ENCODE data around the gene HDAC11. TPM values are rescaled to one million over a fixed set of nuclear protein-coding genes. Genes with fewer than 3 reads are reported as not detected.

HDAC11 gene
- total and polyA plus RNA-seq, 2 of the 4 experiments (the other 2 are of a cell fraction) = 9.1 to 11.4 TPM

DNA sequence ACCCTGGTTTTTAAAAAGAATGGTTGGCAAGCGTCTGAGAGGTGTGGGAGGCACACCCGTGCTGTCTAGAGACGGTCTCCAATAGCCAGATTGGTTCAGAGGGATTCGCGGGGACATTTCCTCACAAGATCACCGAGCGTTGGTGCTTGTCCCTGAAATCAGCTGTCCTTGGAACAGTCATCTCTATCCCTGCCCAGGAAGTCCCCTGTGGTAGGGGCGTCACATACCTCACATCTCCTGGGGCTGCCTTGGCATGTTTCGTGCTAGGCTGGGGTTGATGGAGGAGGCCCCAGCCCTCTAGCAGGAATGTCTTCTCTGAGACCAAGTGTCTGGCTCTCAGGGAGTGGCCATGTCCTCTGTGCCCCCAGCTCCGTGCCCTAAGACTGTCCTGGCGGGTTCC, 75.6 kb downstream of the HDAC11 start:
- no TSS peak for BruUV-seq (replicated peaks)
- no peak overlapping the region for H2BK20ac ChIP-seq (ENCODE audit: low read depth, low read length)
- no peak overlapping the region for H3K27ac ChIP-seq (ENCODE audit: insufficient read depth, low read length)
- no peak for TF ChIP-seq CHD1 (IDR thresholded peaks at IDR 0.05; ENCODE audit: low read depth, low read length)
- TF ChIP-seq MAZ (IDR thresholded peaks at IDR 0.05; ENCODE audit: borderline replicate concordance, low read depth, low read length) = no peak
- no peak for TF ChIP-seq FOS (IDR thresholded peaks at IDR 0.05; ENCODE audit: low read depth, low read length)
- TF ChIP-seq BHLHE40 (IDR thresholded peaks at IDR 0.05; ENCODE audit: low read depth, low read length) = no peak
- TF ChIP-seq MXI1 (IDR thresholded peaks at IDR 0.05; ENCODE audit: borderline replicate concordance, low read depth, low read length) = no peak
- TF ChIP-seq, protein P1, sequence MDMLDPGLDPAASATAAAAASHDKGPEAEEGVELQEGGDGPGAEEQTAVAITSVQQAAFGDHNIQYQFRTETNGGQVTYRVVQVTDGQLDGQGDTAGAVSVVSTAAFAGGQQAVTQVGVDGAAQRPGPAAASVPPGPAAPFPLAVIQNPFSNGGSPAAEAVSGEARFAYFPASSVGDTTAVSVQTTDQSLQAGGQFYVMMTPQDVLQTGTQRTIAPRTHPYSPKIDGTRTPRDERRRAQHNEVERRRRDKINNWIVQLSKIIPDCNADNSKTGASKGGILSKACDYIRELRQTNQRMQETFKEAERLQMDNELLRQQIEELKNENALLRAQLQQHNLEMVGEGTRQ (IDR thresholded peaks at IDR 0.05; ENCODE audit: low read depth, low read length) = no peak
- TF ChIP-seq, protein P2, sequence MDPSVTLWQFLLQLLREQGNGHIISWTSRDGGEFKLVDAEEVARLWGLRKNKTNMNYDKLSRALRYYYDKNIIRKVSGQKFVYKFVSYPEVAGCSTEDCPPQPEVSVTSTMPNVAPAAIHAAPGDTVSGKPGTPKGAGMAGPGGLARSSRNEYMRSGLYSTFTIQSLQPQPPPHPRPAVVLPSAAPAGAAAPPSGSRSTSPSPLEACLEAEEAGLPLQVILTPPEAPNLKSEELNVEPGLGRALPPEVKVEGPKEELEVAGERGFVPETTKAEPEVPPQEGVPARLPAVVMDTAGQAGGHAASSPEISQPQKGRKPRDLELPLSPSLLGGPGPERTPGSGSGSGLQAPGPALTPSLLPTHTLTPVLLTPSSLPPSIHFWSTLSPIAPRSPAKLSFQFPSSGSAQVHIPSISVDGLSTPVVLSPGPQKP (IDR thresholded peaks at IDR 0.05; ENCODE audit: borderline replicate concordance, low read depth, low read length) = no peak
- no peak for TF ChIP-seq POLR2A (IDR thresholded peaks at IDR 0.05; ENCODE audit: low read depth, low read length)
- no peak for TF ChIP-seq SMC3 (IDR thresholded peaks at IDR 0.05; ENCODE audit: low read depth, low read length)
- H3K4ac ChIP-seq (ENCODE audit: low read depth, low read length) = no peak overlapping the region
- peaks cover 6% of the 10 kb centered on the region; the same call in 1 of the 2 replicates for H3K27me3 ChIP-seq (ENCODE audit: control insufficient read depth, insufficient read depth, low read length)
- H2BK120ac ChIP-seq (ENCODE audit: low read depth, low read length) = no peak overlapping the region
- ChIA-PET CTCF (no interaction called here), POLR2A (ENCODE audit: unreplicated experiment) (no interaction called here)
- no peak overlapping the region for H3K4me2 ChIP-seq (ENCODE audit: low read depth, low read length)
- H4K20me1 ChIP-seq (ENCODE audit: insufficient read depth, low read length) = no peaks in the 10 kb centered on the region
- dilution Hi-C loops (cut with HindIII; ENCODE audit: low sequenced_read_pairs, unreplicated experiment) (no loop called here), intact Hi-C loops (cut with micrococcal nuclease) (no loop called here), in situ Hi-C loops (cut with MboI; ENCODE audit: low sequenced_read_pairs) (no loop called here)
- no peaks in the 10 kb centered on the region for H3K9me3 ChIP-seq (ENCODE audit: control insufficient read depth, insufficient read depth, low read length)
- no peak overlapping the region for H2AFZ ChIP-seq (replicated peaks; ENCODE audit: low read length, poor library complexity)
- no peak overlapping the region for H3K56ac ChIP-seq (ENCODE audit: extremely low read depth, insufficient read depth, low read length)
- H3K36me3 ChIP-seq (ENCODE audit: control insufficient read depth, insufficient read depth, low read length) = no peaks in the 10 kb centered on the region
- no peaks in the 10 kb centered on the region for H3K79me1 ChIP-seq (ENCODE audit: low read depth in 1 of 2, low read length in 2 of 2)
- DNase-seq (no peak), ATAC-seq (ENCODE audit: low read depth) (no peak)
- no peak overlapping the region for H3K18ac ChIP-seq (ENCODE audit: low read depth, low read length)
- no peak overlapping the region for H4K8ac ChIP-seq (ENCODE audit: low read depth in 2 of 2, low read length in 2 of 2)
- no peaks in the 10 kb centered on the region for H3K9me1 ChIP-seq (ENCODE audit: insufficient read depth, low read length)
- H2AK9ac ChIP-seq (replicated peaks; ENCODE audit: low read depth, low read length, poor library complexity) = peak overlapping the region; percentile 9
- no peak overlapping the region for H2AK5ac ChIP-seq (ENCODE audit: low read depth, low read length)
- no peak overlapping the region for H3K23ac ChIP-seq (ENCODE audit: low read depth, low read length)
- H3K14ac ChIP-seq (replicated peaks; ENCODE audit: low read depth, low read length) = no peak overlapping the region
- no peak overlapping the region for H3K4me3 ChIP-seq (ENCODE audit: insufficient read depth, low read depth, low read length)
- H2BK5ac ChIP-seq (ENCODE audit: low read depth, low read length, poor library complexity, severe bottlenecking) = no peak overlapping the region
- 91% methylated on average over 7 of the region's 11 CpGs; no CpG with 5 or more reads in 1 of the 2 experiments for WGBS, 2 experiments (ENCODE audit: extremely low coverage in 2 of 2, insufficient read length in 1 of 2)
- no peaks in the 10 kb centered on the region for H3K4me1 ChIP-seq (ENCODE audit: control insufficient read depth, insufficient read depth, low read length)
- no peak overlapping the region for H2BK15ac ChIP-seq (ENCODE audit: low read depth, low read length)
- no peak overlapping the region for H3K9ac ChIP-seq (ENCODE audit: low read depth, low read length)
- H4K5ac ChIP-seq (ENCODE audit: low read depth, low read length) = no peak overlapping the region
- H4K91ac ChIP-seq (ENCODE audit: insufficient read depth, low read depth, low read length) = no peak overlapping the region

Small RNAs within 50 kb of the gene (microRNA-seq; reads per million reads assigned to microRNA genes)
- not detected for gene AC027124.2 (ENCODE audit: insufficient read depth, insufficient read length)

Small RNAs within 50 kb of the gene (small RNA-seq; reads per million reads assigned to genes)
- 0 reads per million in 5 experiments for gene AC027124.2

Other genes starting within 250 kb of the HDAC11 start
- under 0.01 TPM in 1 of 2 replicates, not detected in the other for gene NUP210, start 60.0 kb upstream of the HDAC11 start, total RNA-seq (2012; rRNA removed)
- gene NUP210, start 60.0 kb upstream of the HDAC11 start, polyA plus RNA-seq (2012; rRNA removed) = 0.03 and 0.04 TPM in 2 replicates
- 10.8 and 11.8 TPM in 2 replicates for gene FBLN2, start 68.8 kb downstream of the HDAC11 start, total RNA-seq (2012; rRNA removed)
- 60.8 and 66.9 TPM in 2 replicates for gene FBLN2, start 68.8 kb downstream of the HDAC11 start, polyA plus RNA-seq (2012; rRNA removed)

Data from IMR-90 (cell line).